Erythroblast (primary cell): Measurements from ENCODE around the gene RNU1-3.

Experiments used
- GATA1 ChIP-seq: IDR thresholded peaks from 2 replicates; pipeline ENCODE4 v1.6.1; 2011; ENCODE audit warnings: low read depth, mild to moderate bottlenecking, control low read depth, low read length, moderate library complexity
- POLR2A ChIP-seq: IDR thresholded peaks from 2 replicates; pipeline ENCODE4 v1.6.1; 2011; ENCODE audit warnings: mild to moderate bottlenecking, low read length

DNA sequence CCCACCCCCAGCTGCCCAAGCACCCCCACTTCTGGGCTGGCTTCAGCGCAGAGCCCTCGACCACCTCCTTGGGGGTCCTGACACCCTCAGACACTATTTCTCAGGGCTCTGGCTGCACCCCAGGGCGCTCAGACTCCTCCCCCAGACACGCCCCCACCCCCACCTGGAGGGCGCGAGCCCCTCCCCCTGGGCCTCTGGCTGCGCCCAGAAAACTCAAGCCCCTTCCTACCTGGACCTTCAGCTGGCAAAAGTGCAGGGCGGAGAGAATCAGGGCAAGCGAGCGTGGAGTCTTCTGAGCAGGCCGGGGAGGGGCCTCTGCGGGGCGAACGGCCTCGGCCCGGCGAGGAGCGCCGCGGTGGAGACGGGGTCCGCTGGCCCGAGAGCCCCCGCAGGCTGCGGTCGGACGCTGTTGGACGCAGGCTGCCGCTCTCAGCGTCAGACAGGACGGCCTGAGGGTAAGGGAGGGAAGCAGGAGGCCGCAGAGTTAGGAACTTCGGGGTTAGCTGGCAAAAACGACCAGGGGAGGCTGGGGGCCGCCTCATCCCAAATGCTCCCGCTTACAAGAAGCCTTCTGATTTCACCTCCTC is 36.0 kb downstream of the RNU1-3 start:
- no peak for TF ChIP-seq POLR2A
- no peak for TF ChIP-seq GATA1
